Keratinocyte (primary cell): ENCODE measurements around the gene RASA3.

Experiments
- EZH2 ChIP-seq: IDR thresholded peaks from one replicate; pipeline ENCODE4 v1.6.1; 2012; ENCODE audit warnings: inconsistent platforms, mild to moderate bottlenecking, low read length, moderate library complexity
- TF ChIP-seq, protein P1 (sequence below), 3 experiments: IDR thresholded peaks in 1 of 3; conservative IDR thresholded peaks in 1 of 3; optimal IDR thresholded peaks in 1 of 3; 2 replicates in 2 of 3; 3 replicates in 1 of 3; pipeline versions ENCODE3 to v1.5.1; 2011; ENCODE audit warnings: low read length in 3 of 3, mild to moderate bottlenecking in 3 of 3, moderate library complexity in 2 of 3, control low read depth in 1 of 3, inconsistent platforms in 1 of 3; ENCODE audit not compliant: insufficient read depth in 2 of 3; ENCODE audit errors: extremely low read depth in 1 of 3

DNA sequence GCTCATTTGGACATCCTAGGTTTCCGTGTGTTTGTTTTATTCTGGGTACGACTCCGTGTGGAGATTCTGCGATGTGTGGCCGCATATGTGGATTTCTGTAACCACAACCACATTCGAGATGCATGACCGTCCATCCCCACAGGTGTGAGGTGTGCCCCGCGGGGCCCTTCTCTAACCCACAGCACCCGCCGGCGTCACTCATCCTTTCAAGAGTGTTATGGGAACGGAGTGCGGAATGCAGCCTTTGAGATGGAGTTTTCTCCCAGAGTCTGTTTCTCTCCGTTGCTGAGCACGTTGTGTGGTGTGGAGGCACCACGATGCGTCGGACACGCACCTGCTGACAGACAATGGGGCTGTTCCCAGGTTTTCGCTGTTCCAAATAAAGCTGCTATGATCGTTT is 198.5 kb downstream of the RASA3 start:
- TF ChIP-seq, protein P1, sequence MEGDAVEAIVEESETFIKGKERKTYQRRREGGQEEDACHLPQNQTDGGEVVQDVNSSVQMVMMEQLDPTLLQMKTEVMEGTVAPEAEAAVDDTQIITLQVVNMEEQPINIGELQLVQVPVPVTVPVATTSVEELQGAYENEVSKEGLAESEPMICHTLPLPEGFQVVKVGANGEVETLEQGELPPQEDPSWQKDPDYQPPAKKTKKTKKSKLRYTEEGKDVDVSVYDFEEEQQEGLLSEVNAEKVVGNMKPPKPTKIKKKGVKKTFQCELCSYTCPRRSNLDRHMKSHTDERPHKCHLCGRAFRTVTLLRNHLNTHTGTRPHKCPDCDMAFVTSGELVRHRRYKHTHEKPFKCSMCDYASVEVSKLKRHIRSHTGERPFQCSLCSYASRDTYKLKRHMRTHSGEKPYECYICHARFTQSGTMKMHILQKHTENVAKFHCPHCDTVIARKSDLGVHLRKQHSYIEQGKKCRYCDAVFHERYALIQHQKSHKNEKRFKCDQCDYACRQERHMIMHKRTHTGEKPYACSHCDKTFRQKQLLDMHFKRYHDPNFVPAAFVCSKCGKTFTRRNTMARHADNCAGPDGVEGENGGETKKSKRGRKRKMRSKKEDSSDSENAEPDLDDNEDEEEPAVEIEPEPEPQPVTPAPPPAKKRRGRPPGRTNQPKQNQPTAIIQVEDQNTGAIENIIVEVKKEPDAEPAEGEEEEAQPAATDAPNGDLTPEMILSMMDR (optimal IDR thresholded peaks at IDR 0.05 in 1 of 3, IDR thresholded peaks at IDR 0.05 in 1 of 3, conservative IDR thresholded peaks at IDR 0.05 in 1 of 3; ENCODE audit: extremely low read depth in 1 of 3, insufficient read depth in 2 of 3, low read length in 3 of 3) = no peak
- no peak for TF ChIP-seq EZH2
